ENCODE measurements around the gene NEGR1.

NEGR1 gene

GRCh38 chr1:71461416-71461815 lies 820.9 kb downstream of the NEGR1 start:
- H3K36me3 Mint-ChIP-seq (ENCODE audit: low read depth) = no peaks in the 10 kb centered on the region
- H3K27ac Mint-ChIP-seq = no peak overlapping the region
- no peaks in the 10 kb centered on the region for H3K4me1 Mint-ChIP-seq (ENCODE audit: low read depth)
- H3K9me3 Mint-ChIP-seq = no peaks in the 10 kb centered on the region
- H3K27me3 Mint-ChIP-seq = no peaks in the 10 kb centered on the region
- H3K4me3 Mint-ChIP-seq = no peak overlapping the region

DNA sequence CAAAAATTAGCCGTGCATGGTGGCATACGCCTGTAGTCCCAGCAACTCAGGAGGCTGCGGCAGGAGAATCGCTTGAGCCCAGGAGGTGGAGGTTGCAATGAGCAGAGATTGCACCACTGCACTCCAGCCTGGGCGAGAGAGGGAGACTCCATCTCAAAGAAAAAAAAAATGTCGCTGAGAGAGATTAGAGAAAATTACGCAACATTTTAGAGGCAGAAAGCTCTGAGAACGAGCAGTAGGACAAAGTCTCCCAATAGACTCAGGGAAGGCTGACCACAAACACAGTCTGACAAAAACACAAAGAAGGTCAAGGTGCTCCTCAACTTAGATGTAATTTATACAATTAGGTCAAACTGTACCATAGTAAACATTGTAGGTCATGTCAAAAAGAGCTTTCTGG lies 833.9 kb downstream of the NEGR1 start:
- H3K27me3 Mint-ChIP-seq = no peaks in the 10 kb centered on the region
- H3K27ac Mint-ChIP-seq = no peak overlapping the region
- no peaks in the 10 kb centered on the region for H3K36me3 Mint-ChIP-seq (ENCODE audit: low read depth)
- H3K4me1 Mint-ChIP-seq (ENCODE audit: low read depth) = no peaks in the 10 kb centered on the region
- H3K4me3 Mint-ChIP-seq = no peak overlapping the region
- H3K9me3 Mint-ChIP-seq = no peaks in the 10 kb centered on the region

DNA sequence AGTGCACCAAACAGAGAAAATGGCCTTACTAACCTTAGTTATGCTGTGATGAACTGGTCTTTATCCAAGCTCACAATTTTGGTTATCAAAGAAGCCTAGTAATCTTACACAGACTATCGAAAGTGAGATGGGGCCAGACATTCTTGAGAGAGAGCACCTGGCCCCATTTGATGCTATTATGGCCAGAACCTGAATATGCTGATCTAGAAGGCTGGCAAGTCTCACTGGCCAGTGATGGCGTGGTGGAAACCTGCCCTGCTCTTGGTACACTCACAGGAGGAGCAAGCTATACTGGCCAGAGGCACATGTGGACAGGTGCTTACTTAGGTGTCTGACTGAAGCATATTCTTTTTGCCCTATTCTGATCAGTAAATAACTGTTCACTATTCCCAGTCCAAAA lies 843.7 kb downstream of the NEGR1 start:
- no peaks in the 10 kb centered on the region for H3K36me3 Mint-ChIP-seq (ENCODE audit: low read depth)
- peaks cover 3% of the 10 kb centered on the region for H3K9me3 Mint-ChIP-seq
- H3K4me3 Mint-ChIP-seq = no peak overlapping the region
- no peaks in the 10 kb centered on the region for H3K4me1 Mint-ChIP-seq (ENCODE audit: low read depth)
- no peak overlapping the region for H3K27ac Mint-ChIP-seq
- no peaks in the 10 kb centered on the region for H3K27me3 Mint-ChIP-seq

- Mint-ChIP-seq H3K9me3 (peaks cover 11% of the 10 kb centered on the region), H3K4me3 (no peak overlapping the region), H3K27ac (no peak overlapping the region), H3K36me3 (ENCODE audit: low read depth) (no peaks in the 10 kb centered on the region), H3K27me3 (no peaks in the 10 kb centered on the region), H3K4me1 (ENCODE audit: low read depth) (no peaks in the 10 kb centered on the region)
Measured at GRCh38 chr1:71435951-71436350, 846.4 kb downstream of the NEGR1 start.

- H3K27me3 Mint-ChIP-seq = no peaks in the 10 kb centered on the region
- peaks cover 11% of the 10 kb centered on the region for H3K9me3 Mint-ChIP-seq
- H3K36me3 Mint-ChIP-seq (ENCODE audit: low read depth) = no peaks in the 10 kb centered on the region
- no peaks in the 10 kb centered on the region for H3K4me1 Mint-ChIP-seq (ENCODE audit: low read depth)
- no peak overlapping the region for H3K4me3 Mint-ChIP-seq
- H3K27ac Mint-ChIP-seq = no peak overlapping the region
Measured at GRCh38 chr1:71434240-71434639, 848.1 kb downstream of the NEGR1 start.

- Mint-ChIP-seq H3K4me1 (ENCODE audit: low read depth) (no peaks in the 10 kb centered on the region), H3K27me3 (no peaks in the 10 kb centered on the region), H3K4me3 (no peak overlapping the region), H3K27ac (no peak overlapping the region), H3K36me3 (ENCODE audit: low read depth) (no peaks in the 10 kb centered on the region), H3K9me3 (peaks cover 4% of the 10 kb centered on the region)
Measured at GRCh38 chr1:71428029-71428428, 854.3 kb downstream of the NEGR1 start.

GRCh38 chr1:71427066-71427465 lies 855.3 kb downstream of the NEGR1 start:
- H3K27ac Mint-ChIP-seq = no peak overlapping the region
- no peak overlapping the region for H3K4me3 Mint-ChIP-seq
- H3K4me1 Mint-ChIP-seq (ENCODE audit: low read depth) = no peaks in the 10 kb centered on the region
- H3K27me3 Mint-ChIP-seq = no peaks in the 10 kb centered on the region
- no peaks in the 10 kb centered on the region for H3K36me3 Mint-ChIP-seq (ENCODE audit: low read depth)
- peaks cover 4% of the 10 kb centered on the region for H3K9me3 Mint-ChIP-seq

- no peaks in the 10 kb centered on the region for H3K4me1 Mint-ChIP-seq (ENCODE audit: low read depth)
Measured at GRCh38 chr1:71424536-71424935, 857.8 kb downstream of the NEGR1 start.

DNA sequence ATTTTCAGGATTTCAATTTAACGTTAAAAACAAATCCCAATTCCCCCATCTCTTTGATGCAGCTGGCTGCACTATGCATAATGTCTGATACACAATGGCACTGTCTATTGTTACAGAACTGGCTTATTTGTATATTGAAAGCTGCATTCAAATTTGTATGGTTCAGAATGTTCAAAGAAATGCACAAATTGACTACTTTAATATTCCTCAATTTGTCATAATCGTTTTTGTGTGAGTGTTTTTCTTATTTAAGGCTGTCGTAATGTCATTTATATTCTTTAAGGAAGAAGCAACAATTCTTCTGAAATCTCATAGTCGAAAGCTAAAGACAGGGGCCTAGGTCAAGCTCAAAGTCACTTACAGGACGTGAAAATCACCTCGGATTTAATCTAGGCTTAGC lies 860.1 kb downstream of the NEGR1 start:
- Mint-ChIP-seq H3K36me3 (ENCODE audit: low read depth) (no peaks in the 10 kb centered on the region), H3K27me3 (no peaks in the 10 kb centered on the region), H3K27ac (no peak overlapping the region)

More at GRCh38 chr1:71424536-71424935, 857.8 kb downstream of the NEGR1 start:
- H3K9me3 Mint-ChIP-seq = no peaks in the 10 kb centered on the region
- no peak overlapping the region for H3K4me3 Mint-ChIP-seq
- H3K27me3 Mint-ChIP-seq = no peaks in the 10 kb centered on the region
- no peaks in the 10 kb centered on the region for H3K36me3 Mint-ChIP-seq (ENCODE audit: low read depth)
- no peak overlapping the region for H3K27ac Mint-ChIP-seq

DNA sequence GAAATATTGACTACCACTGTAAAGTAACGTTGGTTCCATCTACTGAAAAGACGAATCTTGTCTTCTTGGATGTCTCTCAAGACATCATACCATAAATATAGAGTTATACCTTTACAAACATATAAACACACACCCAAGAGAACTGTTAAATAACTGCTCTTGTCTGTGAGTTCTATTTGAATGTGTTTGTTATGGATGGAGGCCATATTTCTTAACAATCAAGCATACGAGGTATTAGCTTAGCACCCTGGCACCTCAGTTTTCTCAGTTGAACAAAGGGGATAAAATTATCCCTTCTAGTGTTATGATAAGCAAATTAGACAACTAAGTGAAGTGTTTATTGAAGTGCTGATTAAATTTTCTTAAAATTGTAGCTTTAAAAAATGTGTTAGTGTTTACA lies 864.9 kb downstream of the NEGR1 start:
- Mint-ChIP-seq H3K4me1 (ENCODE audit: low read depth) (no peaks in the 10 kb centered on the region), H3K4me3 (no peak overlapping the region), H3K9me3 (peaks cover 10% of the 10 kb centered on the region), H3K27me3 (no peaks in the 10 kb centered on the region), H3K27ac (no peak overlapping the region), H3K36me3 (ENCODE audit: low read depth) (no peaks in the 10 kb centered on the region)

More for the DNA sequence above, 860.1 kb downstream of the NEGR1 start:
- peaks cover 4% of the 10 kb centered on the region for H3K9me3 Mint-ChIP-seq
- no peak overlapping the region for H3K4me3 Mint-ChIP-seq
- no peaks in the 10 kb centered on the region for H3K4me1 Mint-ChIP-seq (ENCODE audit: low read depth)

- Mint-ChIP-seq H3K9me3 (peaks cover 14% of the 10 kb centered on the region), H3K4me1 (ENCODE audit: low read depth) (no peaks in the 10 kb centered on the region), H3K36me3 (ENCODE audit: low read depth) (no peaks in the 10 kb centered on the region), H3K4me3 (no peak overlapping the region), H3K27ac (no peak overlapping the region), H3K27me3 (no peaks in the 10 kb centered on the region)
Measured at GRCh38 chr1:71414179-71414578, 868.2 kb downstream of the NEGR1 start.

DNA sequence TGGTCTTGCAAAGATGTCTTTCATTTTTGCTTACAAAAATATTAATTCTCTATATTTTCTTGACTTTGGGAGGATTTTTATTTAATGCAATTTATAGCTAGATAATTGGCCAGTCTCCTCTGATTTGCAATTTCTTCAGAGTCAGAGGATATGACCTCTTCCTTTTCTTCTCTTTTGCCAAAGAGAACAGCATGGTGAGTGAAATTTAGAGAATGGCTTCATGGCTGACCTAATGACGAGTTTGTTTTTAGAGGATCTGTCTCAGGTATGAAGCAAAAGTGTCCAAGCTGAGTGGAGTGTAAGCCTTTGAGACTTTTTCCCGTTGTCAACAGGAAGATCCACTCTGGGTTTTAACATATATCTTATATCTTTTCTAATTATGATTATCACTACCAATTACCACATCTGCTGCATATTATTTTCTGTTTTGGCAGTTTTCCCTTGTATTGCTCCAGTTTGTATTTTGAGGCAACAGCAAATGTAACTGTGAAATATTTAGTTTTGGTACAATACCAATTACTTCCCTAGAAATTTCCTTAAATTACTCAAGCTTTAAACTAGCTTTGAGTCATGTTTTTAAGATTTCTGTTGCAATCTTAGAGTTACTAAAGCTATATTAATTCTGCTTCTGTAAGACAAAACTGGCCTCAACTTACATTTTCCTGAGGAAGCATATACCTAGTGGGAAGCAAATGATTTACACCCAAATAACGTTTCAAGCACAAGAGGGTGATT lies 868.7 kb downstream of the NEGR1 start:
- no peaks in the 10 kb centered on the region for H3K36me3 Mint-ChIP-seq (ENCODE audit: low read depth)
- peaks cover 13% of the 10 kb centered on the region for H3K9me3 Mint-ChIP-seq
- H3K4me3 Mint-ChIP-seq = no peak overlapping the region
- H3K27ac Mint-ChIP-seq = no peak overlapping the region
- no peaks in the 10 kb centered on the region for H3K27me3 Mint-ChIP-seq
- no peaks in the 10 kb centered on the region for H3K4me1 Mint-ChIP-seq (ENCODE audit: low read depth)

DNA sequence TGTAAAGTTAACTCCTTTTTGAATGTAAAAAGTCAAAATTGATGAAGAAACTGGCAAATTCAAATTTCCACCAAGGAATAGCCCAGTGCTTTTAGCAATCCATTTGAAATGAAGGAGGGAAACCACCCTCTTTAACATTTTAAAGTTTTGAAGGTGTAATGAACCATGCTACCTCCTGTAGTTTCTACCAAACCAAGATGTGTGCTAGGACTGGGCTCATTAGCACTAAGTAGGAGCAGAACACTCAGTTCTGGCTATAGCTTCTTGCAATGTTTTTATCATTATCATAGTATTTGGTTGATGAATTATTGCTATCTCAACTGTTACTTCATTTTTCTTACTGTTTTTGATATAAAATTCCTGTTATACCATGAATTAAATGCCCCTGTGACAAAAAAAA lies 882.3 kb downstream of the NEGR1 start:
- peaks cover 5% of the 10 kb centered on the region for H3K9me3 Mint-ChIP-seq
- H3K27me3 Mint-ChIP-seq = no peaks in the 10 kb centered on the region
- no peaks in the 10 kb centered on the region for H3K4me1 Mint-ChIP-seq (ENCODE audit: low read depth)
- no peak overlapping the region for H3K4me3 Mint-ChIP-seq
- no peak overlapping the region for H3K27ac Mint-ChIP-seq
- H3K36me3 Mint-ChIP-seq (ENCODE audit: low read depth) = no peaks in the 10 kb centered on the region

DNA sequence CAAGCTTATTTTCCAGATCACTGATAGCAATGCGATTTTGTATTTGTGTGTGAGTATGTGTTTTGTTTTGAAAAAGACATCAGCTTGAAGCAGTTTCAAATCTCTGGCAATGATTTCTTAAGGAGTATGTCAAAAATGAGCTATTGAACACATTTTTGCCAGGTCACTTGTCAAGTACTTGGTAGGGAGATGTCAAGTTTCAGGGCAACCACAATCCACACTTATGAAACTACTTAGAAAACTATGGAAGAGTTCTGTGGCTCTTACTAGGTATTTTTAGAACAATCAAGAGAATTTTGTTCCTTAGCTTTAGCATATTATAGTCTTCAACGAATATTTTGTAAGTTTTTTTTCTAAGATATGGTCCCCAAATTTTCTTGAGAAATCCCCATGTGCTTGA lies 882.7 kb downstream of the NEGR1 start:
- no peaks in the 10 kb centered on the region for H3K4me1 Mint-ChIP-seq (ENCODE audit: low read depth)
- no peaks in the 10 kb centered on the region for H3K27me3 Mint-ChIP-seq
- H3K36me3 Mint-ChIP-seq (ENCODE audit: low read depth) = no peaks in the 10 kb centered on the region
- H3K9me3 Mint-ChIP-seq = peaks cover 5% of the 10 kb centered on the region
- H3K4me3 Mint-ChIP-seq = no peak overlapping the region
- no peak overlapping the region for H3K27ac Mint-ChIP-seq

DNA sequence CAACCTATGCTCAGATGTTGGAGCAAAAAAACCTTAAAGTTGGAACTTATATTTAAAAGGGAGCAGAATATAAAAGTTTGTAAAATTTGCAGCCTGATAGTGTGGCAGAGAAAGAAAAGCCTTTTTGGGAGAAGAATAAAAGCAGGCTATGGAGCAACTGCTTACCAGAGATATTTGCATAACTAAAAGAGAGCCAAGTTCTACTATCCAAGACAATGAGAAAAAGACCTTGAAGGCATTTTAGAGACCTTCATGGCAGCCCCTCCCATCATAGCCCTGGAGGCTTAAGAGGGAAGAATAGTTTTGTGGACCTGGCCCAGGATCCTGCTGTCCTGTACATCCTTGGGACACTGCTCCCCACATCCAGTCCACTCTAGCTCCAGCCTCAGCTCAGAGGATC lies 889.0 kb downstream of the NEGR1 start:
- Mint-ChIP-seq H3K4me1 (ENCODE audit: low read depth) (no peaks in the 10 kb centered on the region), H3K36me3 (ENCODE audit: low read depth) (no peaks in the 10 kb centered on the region), H3K27me3 (no peaks in the 10 kb centered on the region), H3K9me3 (peaks cover 30% of the 10 kb centered on the region), H3K4me3 (no peak overlapping the region), H3K27ac (no peak overlapping the region)

GRCh38 chr1:71390518-71390917 lies 891.8 kb downstream of the NEGR1 start:
- Mint-ChIP-seq H3K4me1 (ENCODE audit: low read depth) (no peaks in the 10 kb centered on the region), H3K4me3 (no peak overlapping the region), H3K27me3 (no peaks in the 10 kb centered on the region), H3K27ac (no peak overlapping the region), H3K36me3 (ENCODE audit: low read depth) (no peaks in the 10 kb centered on the region), H3K9me3 (peaks cover 38% of the 10 kb centered on the region)
